SK-N-MC (cell line): ENCODE results near the gene KCNQ1.

Source experiments
- EZH2 ChIP-seq: fragments of 200-600 bp; sonication (generic); IDR thresholded peaks from one replicate; pipeline ENCODE4 v1.6.1; 2017; ENCODE audit warnings: antibody characterized with exemption
- POLR2AphosphoS5 ChIP-seq: IDR thresholded peaks from 2 replicates; pipeline ENCODE4 v1.6.1; 2012; ENCODE audit warnings: mild to moderate bottlenecking, low read depth, low read length, borderline replicate concordance

DNA sequence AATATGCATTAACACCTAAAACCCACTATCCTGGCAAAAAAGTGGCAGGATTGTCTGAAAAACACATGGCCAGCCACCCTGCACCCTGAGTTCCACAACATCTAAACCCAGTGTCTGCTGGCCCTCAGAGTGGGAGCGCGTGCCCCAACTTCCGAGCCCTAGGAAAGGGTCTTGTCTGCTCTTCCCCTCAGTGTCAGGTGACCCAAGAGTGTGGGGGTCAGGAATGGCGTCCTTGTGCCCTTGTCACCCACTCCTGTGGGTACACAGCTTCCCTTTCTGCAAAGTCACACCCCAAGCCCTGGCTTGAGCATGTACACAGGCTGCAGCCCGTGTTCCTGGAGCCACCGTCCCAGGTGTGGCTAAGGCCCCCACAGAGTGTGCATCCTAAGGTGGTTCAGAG, 373.2 kb downstream of the KCNQ1 start:
- TF ChIP-seq POLR2AphosphoS5: no peak
- no peak for TF ChIP-seq EZH2
